H1 (cell line): Measurements from ENCODE around the gene TMEM179B. TPM values are rescaled to one million over a fixed set of nuclear protein-coding genes. Genes with fewer than 3 reads are reported as not detected.

Source experiments
- BRCA1 ChIP-seq: IDR thresholded peaks from 2 replicates; pipeline ENCODE4 v1.6.1; 2012; ENCODE audit warnings: low read depth, low read length, improper control_type of control experiment
- CBX8 ChIP-seq: fragments of 300-800, 300-1000 bp; sonication (generic); IDR thresholded peaks from 2 replicates; pipeline ENCODE4 v1.7.1; 2016; ENCODE audit warnings: low read depth, low read length, borderline replicate concordance
- CEBPB ChIP-seq: IDR thresholded peaks from 2 replicates; pipeline ENCODE4 v1.6.1; 2012; ENCODE audit warnings: low read depth, low read length
- CTBP2 ChIP-seq: IDR thresholded peaks from 2 replicates; pipeline ENCODE4 v1.7.0; 2011; ENCODE audit warnings: borderline replicate concordance, mild to moderate bottlenecking, moderate library complexity, mixed read lengths, low read length; ENCODE audit not compliant: insufficient read depth, insufficient read length
- EGR1 ChIP-seq: IDR thresholded peaks from 2 replicates; pipeline ENCODE4 v1.6.1; 2011; ENCODE audit warnings: low read depth, low read length, borderline replicate concordance
- EP300 ChIP-seq, 2 experiments: IDR thresholded peaks; 1 replicate in 1 of 2; 2 replicates in 1 of 2; pipeline ENCODE4 v1.6.1; 2011 to 2012; ENCODE audit warnings: low read depth in 2 of 2, low read length in 2 of 2, mild to moderate bottlenecking in 2 of 2, borderline replicate concordance in 1 of 2, inconsistent platforms in 1 of 2, moderate library complexity in 1 of 2
- EZH2 ChIP-seq: fragments of 200-600 bp; sonication (generic); IDR thresholded peaks from 2 replicates; pipeline ENCODE4 v1.7.1; 2012; ENCODE audit warnings: low read depth, mild to moderate bottlenecking, moderate library complexity, low read length, inconsistent platforms; ENCODE audit not compliant: severe bottlenecking
- HDAC2 ChIP-seq, 2 experiments: fragments of 300-600 bp in 1 of 2; sonication (generic) in 1 of 2; IDR thresholded peaks; 2 replicates each; pipeline ENCODE4 v1.6.1; 2011 to 2012; ENCODE audit warnings: low read depth in 2 of 2, low read length in 2 of 2, mild to moderate bottlenecking in 2 of 2, moderate library complexity in 2 of 2, borderline replicate concordance in 1 of 2, inconsistent platforms in 1 of 2
- HDAC6 ChIP-seq: IDR thresholded peaks from one replicate; pipeline ENCODE4 v1.7.1; 2012; ENCODE audit warnings: low read depth, mild to moderate bottlenecking, inconsistent platforms, low read length, moderate library complexity
- MAFK ChIP-seq: IDR thresholded peaks from 2 replicates; pipeline ENCODE4 v1.6.1; 2012; ENCODE audit warnings: low read depth, mild to moderate bottlenecking, improper control_type of control experiment, low read length
- PHF8 ChIP-seq: fragments of 200-600 bp; sonication (generic); conservative IDR thresholded peaks from 2 replicates; pipeline ENCODE4 v1.7.1; 2012; ENCODE audit warnings: low read depth, mild to moderate bottlenecking, inconsistent platforms, low read length, moderate library complexity
- RAD21 ChIP-seq, 2 experiments: IDR thresholded peaks in 1 of 2; conservative IDR thresholded peaks in 1 of 2; 2 replicates each; pipeline ENCODE4 v1.6.1; 2011; ENCODE audit warnings: low read depth in 2 of 2, low read length in 2 of 2, improper control_type of control experiment in 1 of 2, inconsistent platforms in 1 of 2, mild to moderate bottlenecking in 1 of 2, moderate library complexity in 1 of 2
- RBBP5 ChIP-seq: IDR thresholded peaks from 2 replicates; pipeline ENCODE4 v1.7.1; 2012; ENCODE audit warnings: low read depth, mild to moderate bottlenecking, inconsistent platforms, low read length, moderate library complexity, borderline replicate concordance
- RNF2 ChIP-seq: fragments of 200-900, 300-1000 bp; sonication (generic); IDR thresholded peaks from 2 replicates; pipeline ENCODE4 v1.7.1; 2016; ENCODE audit warnings: borderline replicate concordance, low read depth, mild to moderate bottlenecking, antibody characterized with exemption, low read length; ENCODE audit not compliant: poor library complexity, severe bottlenecking; ENCODE audit errors: missing control alignments
- SIN3A ChIP-seq, 2 experiments: IDR thresholded peaks in 1 of 2; conservative IDR thresholded peaks in 1 of 2; 2 replicates each; pipeline ENCODE4 v1.6.1; 2011 to 2012; ENCODE audit warnings: low read length in 2 of 2, improper control_type of control experiment in 1 of 2, low read depth in 1 of 2, mild to moderate bottlenecking in 1 of 2
- SIRT6 ChIP-seq: IDR thresholded peaks from one replicate; pipeline ENCODE4 v1.7.1; 2012; ENCODE audit warnings: low read length, inconsistent platforms
- SP1 ChIP-seq: IDR thresholded peaks from 2 replicates; pipeline ENCODE4 v1.6.1; 2011; ENCODE audit warnings: low read depth, low read length
- SP4 ChIP-seq: IDR thresholded peaks from 2 replicates; pipeline ENCODE4 v1.6.1; 2012; ENCODE audit warnings: low read length, inconsistent platforms
- TBP ChIP-seq: IDR thresholded peaks from 2 replicates; pipeline ENCODE4 v1.6.1; 2011; ENCODE audit warnings: low read depth, low read length, improper control_type of control experiment
- YY1 ChIP-seq: IDR thresholded peaks from 2 replicates; pipeline ENCODE4 v1.6.1; 2011; ENCODE audit warnings: low read depth, mild to moderate bottlenecking, low read length
- polyA plus RNA-seq, 7 experiments: library from polyadenylated mRNA; depleted of rRNA in 3 of 7; stranded (reverse) in 5 of 7; unstranded in 2 of 7; fragments of >200 nt in 5 of 7; fragments of 200-250 nt in 2 of 7; gene quantifications; 1 replicate in 5 of 7; 2 replicates in 1 of 7; 4 replicates in 1 of 7; pipeline versions ENCODE4 v1.2.1 to v1.2.3, GENCODE V29; 2011 to 2013; ENCODE audit warnings: missing spikeins in 2 of 7, mixed read lengths in 2 of 7
- total RNA-seq: library from RNA; stranded (reverse); fragmentation: NEBNext Ultra II Directional; extraction: Animal tissue kit (Norgen Biotek cat#: 25700); gene quantifications from 2 replicates; pipeline ENCODE4 v1.2.1, GENCODE V29; 2021
- TF ChIP-seq, protein P1 (sequence below): IDR thresholded peaks from 2 replicates; pipeline ENCODE4 v1.6.1; 2012; ENCODE audit warnings: inconsistent platforms
- TF ChIP-seq, protein P2 (sequence below): IDR thresholded peaks from 2 replicates; pipeline ENCODE4 v1.6.1; 2011; ENCODE audit warnings: low read length, improper control_type of control experiment

Gene TMEM179B
- total and polyA plus RNA-seq, 2 of the 8 experiments (the other 6 are each of a cell fraction or from before 2014, with no cell fraction given) = 18.6 to 62.2 TPM

DNA sequence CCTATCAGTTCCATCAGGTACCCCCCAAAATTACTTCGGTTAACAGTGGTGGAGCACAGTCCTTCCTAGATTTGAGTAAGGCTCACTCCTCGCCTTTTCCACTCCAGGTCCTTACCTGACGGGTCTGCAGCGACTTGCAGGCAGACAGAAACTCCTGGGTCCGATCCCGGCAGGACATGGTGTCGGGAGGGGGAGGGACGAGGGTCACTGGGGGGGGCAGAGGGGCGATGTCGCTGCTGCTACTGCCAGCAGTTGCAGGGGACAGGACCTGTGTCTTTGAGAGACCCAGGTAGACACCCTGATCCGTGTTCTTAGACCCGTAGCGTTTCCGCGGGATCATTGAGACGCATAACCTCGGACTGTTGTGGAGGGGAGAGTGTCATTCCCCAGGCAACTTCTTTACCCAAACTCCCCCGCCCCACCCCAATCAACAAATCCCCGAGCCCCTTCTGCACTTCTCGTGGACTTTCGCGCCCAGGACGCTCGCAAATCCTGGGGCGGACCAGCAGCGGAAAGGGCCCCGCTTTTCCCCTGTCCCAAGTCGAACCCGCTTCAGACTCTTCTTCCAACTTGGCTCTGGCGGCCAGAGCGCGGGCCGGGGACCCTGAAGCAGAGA is 43.8 kb downstream of the TMEM179B start (continued):
- no peak for TF ChIP-seq TBP
- 0 out of 2 replicates have a peak, but pooled peaks have one; percentile 69 for TF ChIP-seq RBBP5
- TF ChIP-seq CTBP2 = no peak
- no peak for TF ChIP-seq SIN3A (conservative IDR thresholded peaks at IDR 0.05 in 1 of 2, IDR thresholded peaks at IDR 0.05 in 1 of 2; ENCODE audit: low read depth in 1 of 2, low read length in 2 of 2)
- TF ChIP-seq HDAC2 (IDR thresholded peaks at IDR 0.05; ENCODE audit: borderline replicate concordance in 1 of 2, low read depth in 2 of 2, low read length in 2 of 2) = peak in 1 of 2 experiments; percentile 77; a peak in 1 of 4 replicates
- TF ChIP-seq RAD21 (IDR thresholded peaks at IDR 0.05 in 1 of 2, conservative IDR thresholded peaks at IDR 0.05 in 1 of 2; ENCODE audit: low read depth in 2 of 2, low read length in 2 of 2) = no peak
- no peak for TF ChIP-seq YY1
- TF ChIP-seq, protein P1, sequence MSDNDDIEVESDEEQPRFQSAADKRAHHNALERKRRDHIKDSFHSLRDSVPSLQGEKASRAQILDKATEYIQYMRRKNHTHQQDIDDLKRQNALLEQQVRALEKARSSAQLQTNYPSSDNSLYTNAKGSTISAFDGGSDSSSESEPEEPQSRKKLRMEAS = no peak
- TF ChIP-seq SP4 = no peak
- TF ChIP-seq EP300 (IDR thresholded peaks at IDR 0.05; ENCODE audit: borderline replicate concordance in 1 of 2, low read depth in 2 of 2, low read length in 2 of 2) = no peak
- 0 out of 2 replicates have a peak, but pooled peaks have one; percentile 12 for TF ChIP-seq EGR1
- TF ChIP-seq MAFK = no peak
- no peak; the same call in 1 of the 2 replicates for TF ChIP-seq PHF8
- TF ChIP-seq SIRT6 = no peak
- TF ChIP-seq CBX8 = no peak
- no peak for TF ChIP-seq CEBPB
- no peak for TF ChIP-seq HDAC6
- TF ChIP-seq BRCA1 = no peak
- TF ChIP-seq RNF2 = no peak
- TF ChIP-seq EZH2 = no peak
- no peak for TF ChIP-seq SP1
- TF ChIP-seq, protein P2, sequence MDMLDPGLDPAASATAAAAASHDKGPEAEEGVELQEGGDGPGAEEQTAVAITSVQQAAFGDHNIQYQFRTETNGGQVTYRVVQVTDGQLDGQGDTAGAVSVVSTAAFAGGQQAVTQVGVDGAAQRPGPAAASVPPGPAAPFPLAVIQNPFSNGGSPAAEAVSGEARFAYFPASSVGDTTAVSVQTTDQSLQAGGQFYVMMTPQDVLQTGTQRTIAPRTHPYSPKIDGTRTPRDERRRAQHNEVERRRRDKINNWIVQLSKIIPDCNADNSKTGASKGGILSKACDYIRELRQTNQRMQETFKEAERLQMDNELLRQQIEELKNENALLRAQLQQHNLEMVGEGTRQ = no peak
